Activated B cell treated with CpG ODN at 0.5 μM for 24 hours (primary cell): ENCODE results near the gene DCC. TPM values are rescaled to one million over a fixed set of nuclear protein-coding genes. Genes with fewer than 3 reads are reported as not detected.

ENCODE experiments used
- ATAC-seq: fragments of 200-7000 bp; cut with Tn5 transposase; one replicate; pipeline ENCODE4 v1.10.0; 2021; ENCODE audit warnings: low read depth, mild to moderate bottlenecking, moderate library complexity
- CTCF ChIA-PET: fragments of 350-600 bp; sonication (Branson Sonifier 250); formaldehyde crosslinking; loops from one replicate; lab custom pipeline; 2021; ENCODE audit warnings: antibody characterized with exemption; lab: Charles Lee
- POLR2A ChIA-PET: fragments of 350-600 bp; sonication (Branson Sonifier 250); formaldehyde crosslinking; loops from one replicate; lab custom pipeline; 2021; ENCODE audit warnings: antibody characterized with exemption; lab: Charles Lee
- DNase-seq: peaks from one replicate; pipeline ENCODE4 v3.0.0; 2022
- H3K27ac Mint-ChIP-seq: one replicate; pipeline ENCODE4 v1.8.0; 2020; ENCODE audit warnings: mixed read lengths
- H3K27me3 Mint-ChIP-seq: one replicate; pipeline ENCODE4 v1.8.0; 2021; ENCODE audit warnings: mixed read lengths
- H3K36me3 Mint-ChIP-seq: one replicate; pipeline ENCODE4 v1.8.0; 2021; ENCODE audit warnings: low read depth, mixed read lengths
- H3K4me1 Mint-ChIP-seq: one replicate; pipeline ENCODE4 v1.8.0; 2021; ENCODE audit warnings: mixed read lengths
- H3K4me3 Mint-ChIP-seq: one replicate; pipeline ENCODE4 v1.8.0; 2020; ENCODE audit warnings: mild to moderate bottlenecking, mixed read lengths
- H3K9me3 Mint-ChIP-seq: one replicate; pipeline ENCODE4 v1.8.0; 2020; ENCODE audit warnings: mixed read lengths
- intact Hi-C: fragments of 100-400 bp; cut with micrococcal nuclease; formaldehyde crosslinking; loops from one replicate; pipeline ENCODE4 v1.15.1; 2024
- total RNA-seq: library from RNA; stranded (reverse); gene quantifications from 2 replicates; pipeline ENCODE4 v1.2.3, GENCODE V29; 2022
- TF ChIP-seq, protein P1 (sequence below): fragments of 200-600 bp; IDR thresholded peaks from one replicate; pipeline ENCODE4 v1.8.0; 2022; ENCODE audit warnings: antibody characterized with exemption, mild to moderate bottlenecking

Gene DCC
- total RNA-seq, 1 donor from 2014 or later, result not detected

DNA sequence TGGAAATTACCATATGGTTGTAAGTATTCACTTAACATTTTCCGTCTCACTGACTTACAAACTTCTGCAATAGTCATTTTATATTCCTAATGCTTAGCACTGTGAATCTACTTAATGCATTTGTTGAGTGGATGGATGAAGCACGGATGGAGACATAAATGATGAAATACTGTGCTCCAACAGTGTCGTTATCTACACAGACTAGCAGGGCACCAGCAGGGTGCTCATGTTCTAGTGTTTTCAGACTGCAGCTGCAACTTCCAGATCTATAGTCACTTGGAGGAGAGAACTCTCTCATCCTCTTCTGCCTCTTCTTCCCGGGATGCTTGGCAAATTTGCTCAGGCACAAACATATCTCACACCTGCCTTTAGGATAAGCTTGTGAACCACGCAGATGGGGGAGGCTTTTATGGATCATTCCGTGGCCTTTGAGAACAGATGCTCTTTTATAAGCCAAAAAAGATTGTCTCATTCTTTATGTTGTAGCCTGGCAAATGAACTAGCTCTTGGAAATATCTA is 1086.7 kb downstream of the DCC start:
- no peak overlapping the region for H3K4me3 Mint-ChIP-seq
- no peaks in the 10 kb centered on the region for H3K9me3 Mint-ChIP-seq
- no peak for ATAC-seq

DNA sequence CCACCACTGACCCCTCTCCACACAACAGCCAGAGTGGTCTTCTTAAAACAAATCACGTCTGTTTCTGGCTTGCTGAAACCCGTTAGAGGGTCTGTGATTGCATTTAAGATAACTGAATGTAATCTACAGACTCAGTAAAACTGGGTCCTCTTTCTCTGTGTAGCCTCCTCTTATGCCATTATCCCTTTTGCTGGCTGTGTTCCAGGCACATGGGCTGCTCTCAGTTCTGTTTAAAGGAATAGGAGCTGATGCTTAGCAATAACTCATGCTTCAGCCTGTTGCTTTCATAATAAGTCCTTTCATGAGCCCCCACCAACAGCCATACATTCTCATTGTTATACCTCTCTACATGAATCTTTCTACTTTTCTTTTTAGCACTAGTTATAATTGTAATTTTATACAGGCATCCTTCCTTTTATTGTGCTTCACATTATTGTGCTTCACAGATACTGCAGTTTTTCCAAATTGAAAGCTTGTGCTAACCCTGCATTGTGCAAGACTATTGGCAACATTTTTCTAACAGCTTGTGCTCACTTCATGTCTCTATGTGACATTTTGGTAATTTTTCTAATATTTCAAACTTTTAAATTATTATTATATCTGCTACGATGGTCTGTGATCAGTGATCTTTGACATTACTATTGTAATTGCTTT is 1101.9 kb downstream of the DCC start:
- TF ChIP-seq, protein P1, sequence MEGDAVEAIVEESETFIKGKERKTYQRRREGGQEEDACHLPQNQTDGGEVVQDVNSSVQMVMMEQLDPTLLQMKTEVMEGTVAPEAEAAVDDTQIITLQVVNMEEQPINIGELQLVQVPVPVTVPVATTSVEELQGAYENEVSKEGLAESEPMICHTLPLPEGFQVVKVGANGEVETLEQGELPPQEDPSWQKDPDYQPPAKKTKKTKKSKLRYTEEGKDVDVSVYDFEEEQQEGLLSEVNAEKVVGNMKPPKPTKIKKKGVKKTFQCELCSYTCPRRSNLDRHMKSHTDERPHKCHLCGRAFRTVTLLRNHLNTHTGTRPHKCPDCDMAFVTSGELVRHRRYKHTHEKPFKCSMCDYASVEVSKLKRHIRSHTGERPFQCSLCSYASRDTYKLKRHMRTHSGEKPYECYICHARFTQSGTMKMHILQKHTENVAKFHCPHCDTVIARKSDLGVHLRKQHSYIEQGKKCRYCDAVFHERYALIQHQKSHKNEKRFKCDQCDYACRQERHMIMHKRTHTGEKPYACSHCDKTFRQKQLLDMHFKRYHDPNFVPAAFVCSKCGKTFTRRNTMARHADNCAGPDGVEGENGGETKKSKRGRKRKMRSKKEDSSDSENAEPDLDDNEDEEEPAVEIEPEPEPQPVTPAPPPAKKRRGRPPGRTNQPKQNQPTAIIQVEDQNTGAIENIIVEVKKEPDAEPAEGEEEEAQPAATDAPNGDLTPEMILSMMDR, result no peak
- H3K27me3 Mint-ChIP-seq, result no peaks in the 10 kb centered on the region
- no peaks in the 10 kb centered on the region for H3K36me3 Mint-ChIP-seq
- ChIA-PET POLR2A (no interaction called here), CTCF (no interaction called here)
- ATAC-seq (no peak), DNase-seq (no peak)
- intact Hi-C loops, result no loop called here
- no peak overlapping the region for H3K27ac Mint-ChIP-seq
- no peaks in the 10 kb centered on the region for H3K9me3 Mint-ChIP-seq
- H3K4me1 Mint-ChIP-seq, result no peaks in the 10 kb centered on the region
- H3K4me3 Mint-ChIP-seq, result no peak overlapping the region

More for the DNA sequence above, 1086.7 kb downstream of the DCC start:
- CTCF ChIA-PET, result no interaction called here
- POLR2A ChIA-PET, result no interaction called here
- Mint-ChIP-seq H3K4me1 (no peaks in the 10 kb centered on the region), H3K27me3 (no peaks in the 10 kb centered on the region), H3K27ac (no peak overlapping the region), H3K36me3 (no peaks in the 10 kb centered on the region)
- TF ChIP-seq, protein P1, result no peak
- intact Hi-C loops, result no loop called here
- DNase-seq, result no peak

DNA sequence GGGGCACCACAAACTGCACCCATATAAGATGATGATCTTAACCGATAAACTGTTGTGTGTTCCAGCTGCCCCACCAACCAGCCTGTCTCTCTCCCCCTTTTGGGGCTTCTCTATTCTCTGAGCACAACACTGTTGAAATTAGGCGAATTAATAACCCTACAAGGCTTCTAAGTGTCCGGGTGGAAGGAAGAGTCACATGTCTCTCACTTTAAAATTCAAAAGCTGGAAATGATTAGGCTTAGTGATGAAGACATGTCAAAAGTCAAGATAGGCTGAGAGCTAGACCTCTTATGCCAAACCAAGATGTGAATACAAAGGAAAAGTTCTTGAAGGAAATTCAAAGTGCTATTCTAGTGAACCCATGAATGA is 1102.4 kb downstream of the DCC start:
- Mint-ChIP-seq H3K27me3 (no peaks in the 10 kb centered on the region), H3K4me3 (no peak overlapping the region), H3K4me1 (no peaks in the 10 kb centered on the region), H3K36me3 (no peaks in the 10 kb centered on the region), H3K27ac (no peak overlapping the region), H3K9me3 (no peaks in the 10 kb centered on the region)
- intact Hi-C loops, result no loop called here
- TF ChIP-seq, protein P1, result no peak
- POLR2A ChIA-PET, result no interaction called here
- ATAC-seq, result no peak
- CTCF ChIA-PET, result no interaction called here
- DNase-seq, result no peak

DNA sequence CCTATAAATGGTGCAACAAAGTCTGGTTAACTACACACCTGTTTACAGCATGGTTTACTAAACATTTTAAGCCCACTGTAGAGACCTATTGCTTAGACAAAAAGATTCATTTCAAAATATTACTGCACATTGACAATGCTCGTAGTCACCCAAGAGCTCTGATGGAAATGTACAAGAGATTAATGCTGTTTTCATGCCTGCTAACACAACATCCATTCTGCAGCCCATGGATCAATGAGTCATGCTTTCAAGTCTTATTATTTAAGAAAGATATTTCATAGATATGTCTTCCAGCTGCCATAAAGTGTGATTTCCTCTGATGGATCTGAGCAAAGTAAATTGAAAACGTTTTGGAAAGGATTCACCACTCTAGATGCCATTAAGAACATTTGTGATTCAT is 1103.3 kb downstream of the DCC start:
- H3K4me3 Mint-ChIP-seq, result no peak overlapping the region
- no peaks in the 10 kb centered on the region for H3K4me1 Mint-ChIP-seq
- POLR2A ChIA-PET, result no interaction called here
- H3K36me3 Mint-ChIP-seq, result no peaks in the 10 kb centered on the region
- intact Hi-C loops, result no loop called here
- H3K9me3 Mint-ChIP-seq, result no peaks in the 10 kb centered on the region
- TF ChIP-seq, protein P1, result no peak
- no peak for ATAC-seq
- CTCF ChIA-PET, result no interaction called here
- no peaks in the 10 kb centered on the region for H3K27me3 Mint-ChIP-seq
- H3K27ac Mint-ChIP-seq, result no peak overlapping the region
- DNase-seq, result no peak

DNA sequence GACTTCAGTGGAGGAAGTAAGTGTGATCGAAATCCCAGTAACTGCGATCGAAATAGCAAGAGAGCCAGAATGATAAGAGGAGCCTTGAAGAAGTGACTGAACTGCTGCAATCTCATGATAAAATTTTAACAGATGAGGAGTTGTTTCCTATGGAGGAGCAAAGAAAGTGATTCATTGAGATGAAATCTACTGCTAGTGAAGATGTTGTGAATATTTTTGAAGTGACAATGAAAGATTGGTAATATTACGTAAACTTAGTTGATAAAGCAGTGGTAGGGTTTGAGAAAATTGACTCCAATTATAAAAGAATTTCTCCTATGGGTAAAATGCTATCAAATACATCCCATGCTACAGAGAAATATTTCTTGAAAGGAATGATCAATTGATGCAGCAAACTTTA is 1103.8 kb downstream of the DCC start:
- Mint-ChIP-seq H3K4me3 (no peak overlapping the region), H3K9me3 (no peaks in the 10 kb centered on the region), H3K27me3 (no peaks in the 10 kb centered on the region), H3K27ac (no peak overlapping the region), H3K4me1 (no peaks in the 10 kb centered on the region), H3K36me3 (no peaks in the 10 kb centered on the region)
- ATAC-seq, result no peak
- TF ChIP-seq, protein P1, result no peak
- ChIA-PET POLR2A (no interaction called here), CTCF (no interaction called here)
- intact Hi-C loops, result no loop called here
- DNase-seq, result no peak
